CD4-positive, CD25-positive, alpha-beta regulatory T cell (primary cell): ENCODE results near the gene MPV17L2. TPM values are rescaled to one million over a fixed set of nuclear protein-coding genes. Genes with fewer than 3 reads are reported as not detected.

Experiments used
- ATAC-seq, 2 donors: fragments of 150-1000 bp; cut with Tn5 transposase; one replicate each; pipeline ENCODE4 v1.10.0; 2021; ENCODE audit warnings: low read depth in 2 of 2, moderate number of reproducible peaks in 2 of 2, moderate library complexity in 1 of 2
- DNase-seq, 3 donors: peaks; one replicate each; pipeline versions ENCODE4 v3.0.0 to v3.0.0-alpha.2; 2012 to 2022; ENCODE audit warnings: mixed read lengths in 1 of 3
- H3K27ac ChIP-seq: one replicate; pipeline ENCODE4 v1.7.0; 2013; ENCODE audit warnings: mild to moderate bottlenecking, low read length; ENCODE audit not compliant: insufficient read depth, poor library complexity, severe bottlenecking
- H3K27me3 ChIP-seq: one replicate; pipeline ENCODE4 v1.7.0; 2013; ENCODE audit warnings: low read length; ENCODE audit not compliant: control insufficient read depth, insufficient read depth
- H3K36me3 ChIP-seq: one replicate; pipeline ENCODE4 v1.7.0; 2013; ENCODE audit warnings: mild to moderate bottlenecking, low read length, moderate library complexity; ENCODE audit not compliant: control insufficient read depth, insufficient read depth
- H3K4me1 ChIP-seq: 2 replicates; pipeline ENCODE4 v1.7.0; 2013; ENCODE audit warnings: mild to moderate bottlenecking, low read length; ENCODE audit not compliant: insufficient read depth, control insufficient read depth, poor library complexity, severe bottlenecking
- H3K4me3 ChIP-seq: one replicate; pipeline ENCODE4 v1.7.0; 2013; ENCODE audit warnings: low read depth, mild to moderate bottlenecking, low read length, moderate library complexity
- H3K9me3 ChIP-seq, 2 experiments: 1 replicate in 1 of 2; 2 replicates in 1 of 2; pipeline ENCODE4 v1.7.0; 2013; ENCODE audit warnings: low read length in 2 of 2, mild to moderate bottlenecking in 1 of 2, moderate library complexity in 1 of 2; ENCODE audit not compliant: control insufficient read depth in 2 of 2
- H3K27ac Mint-ChIP-seq, 3 donors: one replicate each; pipeline ENCODE4 v1.8.0; 2020 to 2022; ENCODE audit warnings: mild to moderate bottlenecking in 3 of 3, mixed read lengths in 3 of 3, moderate library complexity in 2 of 3
- H3K27me3 Mint-ChIP-seq: one replicate; pipeline ENCODE4 v1.8.0; 2022; ENCODE audit warnings: mild to moderate bottlenecking, mixed read lengths
- H3K36me3 Mint-ChIP-seq: one replicate; pipeline ENCODE4 v1.8.0; 2020; ENCODE audit warnings: mixed read lengths
- H3K4me1 Mint-ChIP-seq, 4 donors: one replicate each; pipeline ENCODE4 v1.8.0; 2020 to 2022; ENCODE audit warnings: mixed read lengths in 4 of 4, mild to moderate bottlenecking in 1 of 4
- H3K4me3 Mint-ChIP-seq, 4 donors: one replicate each; pipeline ENCODE4 v1.8.0; 2020 to 2022; ENCODE audit warnings: mild to moderate bottlenecking in 4 of 4, mixed read lengths in 4 of 4, moderate library complexity in 3 of 4
- H3K9me3 Mint-ChIP-seq, 7 donors: one replicate each; pipeline ENCODE4 v1.8.0; 2020 to 2022; ENCODE audit warnings: mixed read lengths in 7 of 7, mild to moderate bottlenecking in 3 of 7, moderate library complexity in 2 of 7
- polyA plus RNA-seq, 4 donors: library from polyadenylated mRNA; unstranded; fragments of 300-500 nt; fragmentation: Illumina TruSeq; gene quantifications; one replicate each; pipeline ENCODE4 v1.2.3, GENCODE V29; 2021
- total RNA-seq: library from RNA; stranded (reverse); gene quantifications from one replicate; pipeline ENCODE4 v1.2.3, GENCODE V29; 2022

MPV17L2 gene
- total and polyA plus RNA-seq, 5 donors from 2014 or later = 5.5 to 20.8 (median 12.6) TPM

GRCh38 chr19:18227781-18228271 lies 34.8 kb downstream of the MPV17L2 start:
- H3K9me3 Mint-ChIP-seq = peaks cover 0 to 12% (median 0%) of the 10 kb centered on the region in 7 donors
- peaks cover 0 to 2% of the 10 kb centered on the region in 2 experiments for H3K9me3 ChIP-seq
- no peak overlapping the region for H3K27ac Mint-ChIP-seq
- peaks cover 10% of the 10 kb centered on the region for H3K27me3 ChIP-seq
- DNase-seq (no peak), ATAC-seq (no peak)
- H3K4me1 Mint-ChIP-seq = peaks cover 0 to 29% (median 7%) of the 10 kb centered on the region in 4 donors
- H3K27me3 Mint-ChIP-seq = peaks cover 51% of the 10 kb centered on the region
- H3K27ac ChIP-seq = no peak overlapping the region
- H3K36me3 Mint-ChIP-seq = no peaks in the 10 kb centered on the region
- H3K4me3 Mint-ChIP-seq = no peak overlapping the region
- H3K36me3 ChIP-seq = no peaks in the 10 kb centered on the region
- peaks cover 25% of the 10 kb centered on the region for H3K4me1 ChIP-seq
- H3K4me3 ChIP-seq = no peak overlapping the region

- H3K27ac ChIP-seq = no peak overlapping the region
- Mint-ChIP-seq H3K36me3 (no peaks in the 10 kb centered on the region), H3K4me1 (peaks cover 0 to 22% (median 3%) of the 10 kb centered on the region in 4 donors), H3K27me3 (peaks cover 53% of the 10 kb centered on the region), H3K4me3 (no peak overlapping the region), H3K9me3 (peaks cover 0 to 9% (median 0%) of the 10 kb centered on the region in 7 donors), H3K27ac (no peak overlapping the region)
- H3K27me3 ChIP-seq = peaks cover 15% of the 10 kb centered on the region
- ATAC-seq (no peak), DNase-seq (no peak)
- H3K36me3 ChIP-seq = no peaks in the 10 kb centered on the region
- H3K9me3 ChIP-seq = peaks cover 0 to 16% of the 10 kb centered on the region in 2 experiments
- H3K4me3 ChIP-seq = no peak overlapping the region
- peaks cover 21% of the 10 kb centered on the region for H3K4me1 ChIP-seq
Observed at GRCh38 chr19:18229474-18229873, 36.5 kb downstream of the MPV17L2 start.

- H3K4me1 Mint-ChIP-seq = peaks cover 0 to 18% (median 0%) of the 10 kb centered on the region in 4 donors
- Histone ChIP-seq H3K4me3 (no peak overlapping the region), H3K36me3 (no peaks in the 10 kb centered on the region), H3K27ac (no peak overlapping the region), H3K4me1 (peaks cover 16% of the 10 kb centered on the region), H3K9me3 (peaks cover 0 to 16% of the 10 kb centered on the region in 2 experiments), H3K27me3 (peaks cover 15% of the 10 kb centered on the region)
- H3K36me3 Mint-ChIP-seq = no peaks in the 10 kb centered on the region
- no peak overlapping the region for H3K27ac Mint-ChIP-seq
- H3K9me3 Mint-ChIP-seq = peaks cover 0 to 9% (median 0%) of the 10 kb centered on the region in 7 donors
- ATAC-seq (no peak), DNase-seq (no peak)
- no peak overlapping the region for H3K4me3 Mint-ChIP-seq
- peaks cover 51% of the 10 kb centered on the region for H3K27me3 Mint-ChIP-seq
Observed at GRCh38 chr19:18229915-18230314, 36.9 kb downstream of the MPV17L2 start.

GRCh38 chr19:18230941-18231734 lies 38.1 kb downstream of the MPV17L2 start:
- peaks cover 0 to 16% of the 10 kb centered on the region in 2 experiments for H3K9me3 ChIP-seq
- H3K27me3 Mint-ChIP-seq = peaks cover 49% of the 10 kb centered on the region
- H3K27ac ChIP-seq = no peak overlapping the region
- H3K4me1 ChIP-seq = peaks cover 6% of the 10 kb centered on the region
- H3K9me3 Mint-ChIP-seq = peaks cover 0 to 11% (median 0%) of the 10 kb centered on the region in 7 donors
- peaks cover 15% of the 10 kb centered on the region for H3K27me3 ChIP-seq
- H3K4me3 ChIP-seq = no peak overlapping the region
- ATAC-seq (no peak), DNase-seq (no peak)
- no peaks in the 10 kb centered on the region for H3K36me3 ChIP-seq
- no peak overlapping the region for H3K27ac Mint-ChIP-seq
- no peaks in the 10 kb centered on the region for H3K36me3 Mint-ChIP-seq
- H3K4me1 Mint-ChIP-seq = peaks cover 0 to 7% (median 0%) of the 10 kb centered on the region in 4 donors
- H3K4me3 Mint-ChIP-seq = no peak overlapping the region

- H3K4me1 Mint-ChIP-seq = peaks cover 0 to 3% (median 0%) of the 10 kb centered on the region in 4 donors
- DNase-seq = no peak
- no peaks in the 10 kb centered on the region for H3K36me3 Mint-ChIP-seq
- Histone ChIP-seq H3K4me1 (peaks cover 4% of the 10 kb centered on the region), H3K27me3 (peaks cover 14% of the 10 kb centered on the region), H3K4me3 (no peak overlapping the region), H3K36me3 (no peaks in the 10 kb centered on the region), H3K27ac (no peak overlapping the region), H3K9me3 (peaks cover 0 to 16% of the 10 kb centered on the region in 2 experiments)
- peaks cover 47% of the 10 kb centered on the region for H3K27me3 Mint-ChIP-seq
- H3K4me3 Mint-ChIP-seq = no peak overlapping the region
- ATAC-seq = no peak
- H3K9me3 Mint-ChIP-seq = peaks cover 0 to 14% (median 0%) of the 10 kb centered on the region in 7 donors
- H3K27ac Mint-ChIP-seq = peak overlapping the region in 1 of 3 donors; percentile 3
Observed at GRCh38 chr19:18231775-18232174, 38.8 kb downstream of the MPV17L2 start.

- Histone ChIP-seq H3K27ac (no peak overlapping the region), H3K4me1 (peaks cover 4% of the 10 kb centered on the region), H3K4me3 (no peak overlapping the region), H3K36me3 (no peaks in the 10 kb centered on the region), H3K9me3 (peaks cover 0 to 16% of the 10 kb centered on the region in 2 experiments), H3K27me3 (peaks cover 11% of the 10 kb centered on the region)
- DNase-seq = no peak
- peak overlapping the region in 1 of 3 donors; percentile 21 for H3K27ac Mint-ChIP-seq
- no peak overlapping the region for H3K4me3 Mint-ChIP-seq
- H3K27me3 Mint-ChIP-seq = peaks cover 38% of the 10 kb centered on the region
- no peaks in the 10 kb centered on the region for H3K36me3 Mint-ChIP-seq
- peaks cover 0 to 14% (median 0%) of the 10 kb centered on the region in 7 donors for H3K9me3 Mint-ChIP-seq
- no peak for ATAC-seq
- H3K4me1 Mint-ChIP-seq = peaks cover 0 to 2% (median 0%) of the 10 kb centered on the region in 4 donors
Observed at GRCh38 chr19:18232540-18233223, 39.7 kb downstream of the MPV17L2 start.

GRCh38 chr19:18233224-18233825 lies 40.3 kb downstream of the MPV17L2 start:
- Histone ChIP-seq H3K27me3 (peaks cover 11% of the 10 kb centered on the region), H3K4me3 (no peak overlapping the region), H3K27ac (no peak overlapping the region), H3K4me1 (peaks cover 4% of the 10 kb centered on the region), H3K36me3 (no peaks in the 10 kb centered on the region), H3K9me3 (peaks cover 0 to 16% of the 10 kb centered on the region in 2 experiments)
- H3K27ac Mint-ChIP-seq = no peak overlapping the region
- no peak for ATAC-seq
- H3K27me3 Mint-ChIP-seq = peaks cover 32% of the 10 kb centered on the region
- H3K4me3 Mint-ChIP-seq = no peak overlapping the region
- H3K36me3 Mint-ChIP-seq = no peaks in the 10 kb centered on the region
- DNase-seq = peak in 2 of 3 donors; percentile 42 to 49
- peaks cover 0 to 14% (median 0%) of the 10 kb centered on the region in 7 donors for H3K9me3 Mint-ChIP-seq
- H3K4me1 Mint-ChIP-seq = peaks cover 0 to 2% (median 0%) of the 10 kb centered on the region in 4 donors
